ENCODE measurements around the gene PEAK3.

The PEAK3 gene

DNA sequence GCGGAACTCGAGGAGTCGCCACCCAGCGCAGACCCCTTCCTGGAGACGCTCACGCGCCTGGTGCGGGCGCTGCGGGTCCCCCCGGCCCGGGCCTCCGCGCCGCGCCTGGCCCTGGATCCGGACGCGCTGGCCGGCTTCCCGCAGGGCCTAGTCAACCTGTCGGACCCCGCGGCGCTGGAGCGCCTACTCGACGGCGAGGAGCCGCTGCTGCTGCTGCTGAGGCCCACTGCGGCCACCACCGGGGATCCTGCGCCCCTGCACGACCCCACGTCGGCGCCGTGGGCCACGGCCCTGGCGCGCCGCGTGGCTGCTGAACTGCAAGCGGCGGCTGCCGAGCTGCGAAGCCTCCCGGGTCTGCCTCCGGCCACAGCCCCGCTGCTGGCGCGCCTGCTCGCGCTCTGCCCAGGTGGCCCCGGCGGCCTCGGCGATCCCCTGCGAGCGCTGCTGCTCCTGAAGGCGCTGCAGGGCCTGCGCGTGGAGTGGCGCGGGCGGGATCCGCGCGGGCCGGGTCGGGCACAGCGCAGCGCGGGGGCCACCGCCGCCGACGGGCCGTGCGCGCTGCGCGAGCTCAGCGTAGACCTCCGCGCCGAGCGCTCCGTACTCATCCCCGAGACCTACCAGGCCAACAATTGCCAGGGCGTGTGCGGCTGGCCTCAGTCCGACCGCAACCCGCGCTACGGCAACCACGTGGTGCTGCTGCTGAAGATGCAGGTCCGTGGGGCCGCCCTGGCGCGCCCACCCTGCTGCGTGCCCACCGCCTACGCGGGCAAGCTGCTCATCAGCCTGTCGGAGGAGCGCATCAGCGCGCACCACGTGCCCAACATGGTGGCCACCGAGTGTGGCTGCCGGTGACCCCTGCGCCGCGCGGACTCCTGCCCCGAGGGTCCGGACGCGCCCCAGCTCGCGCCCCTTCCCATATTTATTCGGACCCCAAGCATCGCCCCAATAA lies 30.6 kb downstream of the PEAK3 start:
- no peak for FAIRE-seq
- no peak for DNase-seq (ENCODE audit: low spot score)

DNA sequence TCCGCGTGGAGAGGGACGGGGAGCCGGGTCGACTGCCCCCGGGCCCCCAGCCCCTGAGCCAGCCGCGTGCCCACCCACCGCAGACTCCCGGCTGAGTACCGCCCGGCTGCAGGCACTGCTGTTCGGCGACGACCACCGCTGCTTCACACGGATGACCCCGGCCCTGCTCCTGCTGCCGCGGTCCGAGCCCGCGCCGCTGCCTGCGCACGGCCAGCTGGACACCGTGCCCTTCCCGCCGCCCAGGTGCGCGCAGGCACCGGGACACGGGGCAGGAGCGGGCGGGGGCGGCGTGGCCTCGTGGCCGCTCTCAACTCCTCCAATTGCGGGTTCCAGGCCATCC lies 31.2 kb downstream of the PEAK3 start:
- no peak for DNase-seq (ENCODE audit: low spot score)
- FAIRE-seq: no peak

DNA sequence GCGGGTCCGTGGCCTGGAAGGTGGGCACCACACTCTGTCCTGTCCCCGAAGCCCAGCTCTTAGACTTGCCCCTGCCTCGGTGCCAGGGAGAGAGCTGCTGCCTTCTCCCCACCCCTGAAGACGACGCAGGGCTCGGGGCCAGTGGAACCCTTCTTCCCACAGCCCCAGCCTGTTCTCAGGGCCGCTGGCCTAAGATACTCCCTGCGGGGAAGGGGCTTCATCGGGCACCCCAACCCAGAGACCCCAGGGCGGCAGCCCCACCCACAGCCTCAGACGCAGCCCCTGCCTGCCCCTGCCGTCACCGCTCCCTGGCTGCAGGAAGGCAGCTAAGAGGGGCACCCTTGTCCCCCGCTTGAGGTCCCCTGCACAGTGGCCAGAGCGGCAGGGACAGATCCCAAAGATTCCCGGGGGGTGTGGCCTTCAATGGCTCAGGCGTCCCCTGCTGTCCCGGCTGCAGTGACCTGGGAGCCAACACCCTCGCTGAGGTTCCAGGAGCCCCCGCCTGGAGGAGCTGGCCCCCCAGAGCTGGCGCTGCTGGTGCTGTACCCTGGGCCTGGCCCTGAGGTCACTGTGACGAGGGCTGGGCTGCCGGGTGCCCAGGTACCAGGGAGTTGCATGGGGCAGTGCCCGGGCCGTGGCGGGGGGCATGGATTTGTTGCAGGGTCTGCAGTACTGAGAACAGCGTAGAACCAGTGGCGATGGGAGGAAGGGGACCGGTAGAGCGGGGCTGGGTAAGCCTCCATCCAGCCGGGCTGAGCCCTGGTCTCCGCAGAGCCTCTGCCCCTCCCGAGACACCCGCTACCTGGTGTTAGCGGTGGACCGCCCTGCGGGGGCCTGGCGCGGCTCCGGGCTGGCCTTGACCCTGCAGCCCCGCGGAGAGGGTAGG lies 31.9 kb downstream of the PEAK3 start:
- DNase-seq (ENCODE audit: low spot score) (no peak), FAIRE-seq (no peak)

GRCh38 chr19:2249010-2249866 lies 32.7 kb downstream of the PEAK3 start, which contains the start of gene AMH:
Gene AMH (plus strand): TSS chr19:2249323. CDS start chr19:2249333, 10 bp downstream.
- FAIRE-seq (no peak), DNase-seq (ENCODE audit: low spot score) (no peak)

DNA sequence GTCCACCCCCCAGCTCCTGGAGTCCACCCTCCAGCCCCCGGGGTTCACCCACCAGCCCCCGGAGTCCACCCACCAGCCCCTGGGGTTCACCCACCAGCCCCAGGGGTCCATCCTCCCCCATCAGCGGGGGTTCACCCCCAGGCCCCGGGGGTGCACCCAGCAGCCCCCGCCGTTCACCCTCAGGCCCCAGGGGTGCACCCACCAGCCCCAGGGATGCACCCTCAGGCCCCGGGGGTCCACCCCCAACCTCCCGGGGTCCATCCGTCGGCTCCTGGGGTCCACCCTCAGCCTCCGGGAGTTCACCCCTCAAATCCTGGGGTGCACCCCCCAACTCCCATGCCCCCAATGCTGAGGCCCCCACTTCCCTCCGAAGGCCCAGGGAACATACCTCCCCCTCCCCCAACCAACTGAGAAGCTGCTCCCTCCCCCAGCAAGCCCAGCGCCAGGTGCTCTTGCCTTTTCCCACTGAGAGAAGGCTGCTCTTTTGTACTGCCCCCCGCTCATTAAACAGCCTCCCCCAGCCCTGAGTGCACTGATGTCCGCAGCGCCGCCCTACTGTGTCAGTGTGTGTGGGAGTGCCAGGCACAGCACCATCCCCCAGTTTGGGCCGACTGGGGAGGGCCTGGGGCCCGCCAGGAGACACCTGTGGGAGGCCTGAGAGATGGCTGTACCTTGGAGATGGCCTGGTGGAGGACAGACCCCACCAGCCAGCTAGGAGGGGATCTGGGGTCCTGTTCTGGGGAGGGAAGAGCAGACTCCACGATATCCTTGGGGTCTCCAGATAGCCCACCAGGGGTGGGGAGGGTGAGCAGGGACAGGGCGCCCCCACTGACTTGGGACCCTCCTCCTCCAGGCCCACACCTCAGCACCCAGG lies 33.6 kb downstream of the PEAK3 start:
- no peak for FAIRE-seq

GRCh38 chr19:2247433-2248101 lies 34.4 kb downstream of the PEAK3 start:
- FAIRE-seq (no peak), DNase-seq (ENCODE audit: low spot score) (no peak)

More for the DNA sequence above, 33.6 kb downstream of the PEAK3 start:
- DNase-seq (ENCODE audit: low spot score): no peak

DNA sequence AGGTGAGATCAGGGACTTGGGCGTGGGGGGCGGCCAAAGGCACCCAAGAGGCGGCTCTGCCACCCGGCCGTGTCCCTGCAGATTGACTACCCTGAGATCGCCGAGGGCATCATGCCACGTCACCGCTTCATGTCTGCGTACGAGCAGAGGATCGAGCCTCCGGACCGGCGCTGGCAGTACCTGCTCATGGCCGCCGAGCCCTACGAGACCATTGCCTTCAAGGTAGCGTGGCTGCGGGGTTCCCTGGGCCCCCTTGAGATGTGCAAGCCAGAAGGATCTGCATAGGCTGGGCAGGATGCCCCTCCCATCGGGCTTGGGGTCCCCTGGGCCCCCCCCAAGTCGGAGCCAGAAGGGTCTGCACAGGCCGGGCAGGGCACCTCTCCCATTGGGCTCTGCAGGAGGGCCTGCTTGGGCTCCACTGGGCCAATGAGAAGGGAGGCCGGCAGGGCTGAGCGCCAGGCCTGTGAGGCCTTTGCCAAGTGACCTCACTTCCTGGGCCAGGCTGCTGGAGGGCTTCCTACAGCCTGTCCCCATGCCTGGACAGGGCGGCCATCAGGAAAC lies 35.1 kb downstream of the PEAK3 start:
- DNase-seq (ENCODE audit: low spot score) (no peak), FAIRE-seq (no peak)

- no peak for DNase-seq (ENCODE audit: low spot score)
- no peak for FAIRE-seq
These were observed 35.9 kb downstream of the PEAK3 start for GRCh38 chr19:2246014-2246620.

DNA sequence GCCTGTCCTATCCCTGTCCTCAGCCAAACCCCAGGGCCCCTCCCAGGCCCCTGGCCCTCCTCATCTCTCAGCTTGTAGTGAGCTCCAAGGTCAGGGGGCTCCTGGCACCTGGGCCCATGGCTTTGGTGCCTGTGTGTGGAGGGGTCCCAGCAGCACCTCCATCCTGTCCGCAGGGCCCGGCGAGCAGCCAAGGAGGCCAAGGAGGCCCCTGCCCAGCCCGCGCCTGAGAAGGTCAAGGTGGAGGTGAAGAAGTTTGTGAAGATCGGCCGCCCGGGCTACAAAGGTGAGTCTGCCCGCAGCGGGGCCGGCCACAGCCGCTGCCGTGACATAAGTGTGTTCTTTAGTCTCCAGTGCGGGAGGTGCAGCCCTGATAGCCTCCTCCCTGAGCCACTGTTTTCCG lies 36.7 kb downstream of the PEAK3 start:
- FAIRE-seq: no peak
- DNase-seq (ENCODE audit: low spot score): no peak

GRCh38 chr19:2244486-2244885 lies 37.5 kb downstream of the PEAK3 start:
- DNase-seq (ENCODE audit: low spot score) (no peak), FAIRE-seq (no peak)

- DNase-seq (ENCODE audit: low spot score) (no peak), FAIRE-seq (no peak)
These were observed 37.9 kb downstream of the PEAK3 start for GRCh38 chr19:2244125-2244411.

DNA sequence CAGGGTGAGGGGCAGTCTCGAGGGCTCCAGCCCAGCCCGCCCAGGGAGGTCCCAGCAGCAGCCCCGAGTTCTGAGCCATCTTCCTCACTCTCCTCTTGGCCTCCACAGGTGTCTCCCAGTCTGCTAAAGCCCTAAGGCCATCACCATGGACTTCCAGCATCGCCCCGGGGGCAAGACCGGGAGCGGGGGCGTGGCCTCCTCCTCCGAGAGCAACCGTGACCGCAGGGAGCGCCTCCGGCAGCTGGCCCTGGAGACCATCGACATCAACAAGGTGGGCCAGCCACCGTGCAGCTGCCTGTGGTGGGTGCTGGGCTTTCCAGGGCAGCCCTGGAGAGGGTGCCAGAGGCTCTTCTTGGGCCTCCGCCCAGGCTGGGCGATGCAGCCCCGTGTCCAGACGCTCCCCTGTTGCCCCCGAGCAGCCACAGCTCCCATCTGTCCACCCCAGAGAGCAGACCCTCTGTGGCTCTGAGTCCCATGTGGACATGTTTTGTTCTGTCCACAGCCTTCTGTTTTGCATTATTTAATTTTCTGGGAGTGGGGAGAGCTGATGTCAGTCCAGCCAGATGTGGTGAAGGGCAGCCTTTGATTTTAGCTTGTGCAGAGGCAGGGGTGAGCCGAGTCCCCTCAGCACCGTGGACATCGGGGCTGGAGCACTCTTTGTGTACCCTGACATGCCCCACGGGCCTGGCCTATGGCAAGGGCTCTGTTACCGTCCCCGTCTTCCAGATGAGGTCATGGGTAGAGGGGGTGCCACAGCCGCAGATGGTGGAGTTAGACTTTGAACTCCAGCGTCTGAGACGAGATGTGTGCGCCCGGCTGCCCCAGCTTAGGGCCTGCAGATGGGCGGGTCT lies 38.5 kb downstream of the PEAK3 start:
- DNase-seq (ENCODE audit: low spot score) (no peak), FAIRE-seq (no peak)

DNA sequence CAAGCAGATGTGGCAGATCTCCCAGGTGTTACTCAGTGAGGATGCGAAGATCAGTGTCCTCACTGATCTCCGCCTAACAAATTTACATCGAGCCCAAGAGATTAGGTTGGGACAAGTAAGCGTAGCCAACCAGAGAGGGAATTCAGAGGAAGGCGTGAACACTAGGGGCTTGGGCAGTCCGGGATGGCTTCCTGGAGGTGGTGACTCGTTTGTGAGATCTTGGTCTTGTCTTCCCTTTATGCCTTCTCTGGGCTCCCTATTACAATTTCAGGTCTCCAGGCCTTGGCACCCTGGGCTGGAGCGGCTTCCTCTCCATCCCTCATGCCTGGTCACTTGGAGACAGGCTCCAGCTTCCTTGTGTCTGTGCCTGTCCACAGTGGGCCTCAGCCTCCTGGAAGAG lies 39.2 kb downstream of the PEAK3 start:
- FAIRE-seq (no peak), DNase-seq (ENCODE audit: low spot score) (no peak)

DNA sequence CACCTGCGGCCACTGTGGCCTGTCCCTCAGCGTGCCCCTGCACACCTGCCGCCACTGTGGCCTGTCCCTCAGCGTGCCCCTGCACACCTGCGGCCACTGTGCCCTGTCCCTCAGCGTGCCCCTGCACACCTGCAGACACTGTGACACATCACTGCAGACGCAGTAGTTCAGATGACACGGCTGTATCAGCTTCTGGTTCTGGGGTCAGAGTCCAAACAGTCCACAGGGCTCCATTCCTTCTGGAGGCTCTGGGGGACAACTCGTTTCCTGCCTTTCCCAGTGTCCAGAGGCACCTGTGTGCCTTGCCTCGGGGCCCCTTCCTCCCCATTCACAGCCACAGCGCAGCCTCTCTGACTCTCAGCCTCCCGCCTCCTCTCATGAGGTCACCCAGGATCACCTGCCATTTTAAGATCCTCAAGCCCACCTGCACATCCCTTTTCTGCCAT lies 39.9 kb downstream of the PEAK3 start:
- FAIRE-seq (no peak), DNase-seq (ENCODE audit: low spot score) (no peak)

DNA sequence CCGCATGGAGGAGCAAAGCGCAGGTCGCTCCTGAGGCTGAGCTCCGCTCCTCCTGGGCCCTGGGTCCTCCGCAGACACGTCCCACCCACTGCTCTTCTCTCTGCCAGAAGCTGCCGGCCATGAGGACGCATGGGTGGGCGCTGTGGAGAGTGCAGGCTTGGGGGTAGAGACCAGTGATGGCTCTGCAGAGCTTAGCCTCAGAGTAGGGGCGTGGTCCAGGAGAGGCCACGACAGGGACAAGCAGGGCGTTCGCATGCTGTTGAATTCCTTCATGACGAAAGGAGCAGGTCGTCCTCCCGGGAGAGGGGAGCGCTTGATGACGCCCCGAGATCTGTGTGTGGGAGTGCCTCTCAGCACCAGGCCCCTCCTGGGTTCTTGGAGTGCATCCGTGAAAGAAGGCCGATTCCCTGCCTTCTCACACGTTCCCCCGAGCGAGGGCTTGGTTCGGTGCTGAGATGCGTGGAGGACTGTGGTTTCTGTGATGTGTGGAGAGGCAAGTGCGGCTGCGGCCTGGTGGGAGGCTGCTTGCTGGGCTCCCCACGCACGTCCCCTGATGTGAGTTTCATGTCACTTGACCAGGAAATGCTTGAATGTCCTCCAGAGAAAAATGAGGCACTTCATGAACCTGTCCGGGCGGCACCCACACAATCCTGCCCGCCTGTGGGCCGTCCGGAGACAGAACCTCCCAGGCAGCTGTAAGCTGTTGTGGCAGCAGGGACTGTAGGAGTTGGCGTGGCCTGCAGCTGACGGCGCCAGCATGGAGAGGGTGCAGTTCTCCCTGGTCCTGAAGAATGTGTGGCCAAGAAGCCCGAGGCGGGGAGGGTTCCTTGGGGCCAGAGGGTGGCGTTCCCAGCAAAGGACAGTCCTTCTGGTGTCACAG lies 40.9 kb downstream of the PEAK3 start:
- DNase-seq (ENCODE audit: low spot score) (no peak), FAIRE-seq (no peak)

DNA sequence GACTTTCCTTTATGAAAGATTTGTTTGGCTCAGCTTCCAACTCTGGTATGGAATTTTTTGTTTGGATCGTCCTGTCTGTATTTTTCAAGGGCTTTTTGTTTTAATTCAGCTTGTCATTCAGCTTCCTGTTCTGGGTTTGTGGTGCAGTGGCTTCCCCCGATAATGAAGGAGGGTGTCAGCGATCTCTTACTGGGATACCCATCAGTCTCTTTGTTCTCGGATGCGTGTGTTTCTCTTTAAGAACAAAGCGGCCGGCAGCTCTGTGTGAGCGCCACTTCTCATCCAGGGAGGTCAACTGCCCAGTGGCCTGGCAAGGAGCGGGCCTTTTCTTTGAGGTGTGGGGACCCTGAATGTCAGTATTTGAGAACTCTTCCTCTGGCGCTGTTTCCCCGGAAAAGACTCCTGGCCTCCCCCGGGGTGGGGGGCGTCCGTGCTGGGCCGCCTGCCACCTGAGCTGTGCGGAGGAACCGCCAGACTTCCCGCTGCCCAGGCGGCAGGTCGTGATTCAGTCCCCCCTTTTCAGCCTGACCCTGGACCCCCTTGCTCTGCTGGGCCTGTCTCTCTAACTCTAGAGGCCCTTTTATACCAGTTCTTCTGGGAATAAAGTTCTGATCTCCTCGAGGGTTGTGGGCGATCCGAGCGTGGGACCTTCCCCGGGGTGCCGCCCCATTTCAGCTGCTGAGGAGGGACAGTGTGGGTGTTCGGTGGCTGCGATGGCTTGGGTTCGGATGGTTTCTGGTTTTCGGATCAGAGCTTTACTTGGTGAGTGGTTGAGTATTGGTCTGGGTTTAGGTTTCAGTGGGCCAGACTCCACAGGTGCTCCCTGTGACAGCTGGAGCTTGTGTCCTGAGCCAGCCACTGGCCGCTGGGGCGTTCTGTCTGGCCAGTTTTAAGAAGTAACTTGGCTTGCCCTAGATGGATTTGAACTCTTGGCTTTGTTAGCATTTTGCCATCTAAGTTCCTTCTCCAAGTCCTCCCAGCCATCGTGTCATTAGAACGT lies 41.9 kb downstream of the PEAK3 start:
- FAIRE-seq: no peak

More for the DNA sequence above, 41.9 kb downstream of the PEAK3 start:
- no peak for DNase-seq (ENCODE audit: low spot score)

All from urothelium cell line (cell line).